ENCODE results near the gene PPP2R5D. TPM values are rescaled to one million over a fixed set of nuclear protein-coding genes. Genes with fewer than 3 reads are reported as not detected.

Gene PPP2R5D
- total RNA-seq, 1 experiment from 2014 or later: 53.5 TPM

- TF ChIP-seq CTCF (conservative IDR thresholded peaks at IDR 0.05): no peak
- no peaks in the 10 kb centered on the region for H3K27me3 ChIP-seq (ENCODE audit: insufficient read depth, low read length)
- no peak overlapping the region for H3K23ac ChIP-seq (ENCODE audit: insufficient read length, low read depth, low read length)
- Mint-ChIP-seq H3K9me3 (no peaks in the 10 kb centered on the region), H3K36me3 (ENCODE audit: insufficient read depth in 1 of 3, low read depth in 3 of 3) (peaks cover 13 to 44% (median 29%) of the 10 kb centered on the region in 3 experiments), H3K27ac (peak overlapping the region in 1 of 3 experiments; percentile 14; a peak in 1 of 7 replicates), H3K27me3 (ENCODE audit: low read depth) (no peaks in the 10 kb centered on the region; the same call in 1 of the 2 replicates), H3K4me3 (no peak overlapping the region), H3K4me1 (peaks cover 20 to 27% of the 10 kb centered on the region in 2 experiments)
- no peak overlapping the region for H2BK12ac ChIP-seq (ENCODE audit: insufficient read length, low read depth, low read length)
- no CpG with 5 or more reads among the region's 1 CpG for WGBS (ENCODE audit: extremely low coverage, insufficient read length, low lambda C conversion rate)
- H3K27ac ChIP-seq (ENCODE audit: insufficient read length, low read depth, low read length): no peak overlapping the region
- H4K5ac ChIP-seq (ENCODE audit: insufficient read length, low read depth, low read length): no peak overlapping the region
- no peaks in the 10 kb centered on the region for H3K4me1 ChIP-seq (ENCODE audit: insufficient read depth, low read length)
- H2BK20ac ChIP-seq (ENCODE audit: low read depth, low read length, poor library complexity, severe bottlenecking): no peak overlapping the region
- no peak overlapping the region for H3T11ph ChIP-seq (ENCODE audit: low read length)
- no peak overlapping the region for H2AK5ac ChIP-seq (ENCODE audit: insufficient read length, low read length)
- no peak overlapping the region for H3K4me2 ChIP-seq (ENCODE audit: insufficient read depth, insufficient read length, low read length)
- H3K9ac ChIP-seq (ENCODE audit: extremely low read depth, insufficient read length, low read length): no peak overlapping the region
- H3K4ac ChIP-seq (ENCODE audit: low read depth, low read length): no peak overlapping the region
- H2BK5ac ChIP-seq (ENCODE audit: insufficient read length, low read length): no peak overlapping the region
- H4K91ac ChIP-seq (ENCODE audit: insufficient read length, low read depth, low read length): no peak overlapping the region
- H3K56ac ChIP-seq (ENCODE audit: insufficient read length, low read depth, low read length): no peak overlapping the region
- no peak overlapping the region for H2BK15ac ChIP-seq (ENCODE audit: low read depth, low read length)
- H3K18ac ChIP-seq (ENCODE audit: insufficient read length, low read depth, low read length): no peak overlapping the region
- H4K20me1 ChIP-seq (ENCODE audit: control insufficient read depth, insufficient read depth, insufficient read length): no peaks in the 10 kb centered on the region
- H3K79me1 ChIP-seq (ENCODE audit: insufficient read depth, low read depth, low read length, poor library complexity, severe bottlenecking): peaks cover 4% of the 10 kb centered on the region
- H2AFZ ChIP-seq (ENCODE audit: low read length): no peak overlapping the region
- no peak overlapping the region for H4K8ac ChIP-seq (replicated peaks; ENCODE audit: insufficient read length, low read depth, low read length)
- H3K14ac ChIP-seq (ENCODE audit: insufficient read depth, low read length): no peak overlapping the region
- H3K79me2 ChIP-seq (ENCODE audit: insufficient read depth, low read length): no peaks in the 10 kb centered on the region; the same call in 1 of the 2 replicates
- H3K23me2 ChIP-seq (ENCODE audit: insufficient read length, low read depth, low read length, poor library complexity, severe bottlenecking): peaks cover 6% of the 10 kb centered on the region
- H3K9me3 ChIP-seq (ENCODE audit: control insufficient read depth, low read depth, low read length): no peaks in the 10 kb centered on the region
- H2BK120ac ChIP-seq (ENCODE audit: low read depth, low read length, poor library complexity, severe bottlenecking): no peak overlapping the region
- DNase-seq: no peak
Measured at GRCh38 chr6:42988486-42989020, 4.2 kb downstream of the PPP2R5D start.

Measured in H9 (cell line).